ENCODE measurements around the gene PKD2L1.

The PKD2L1 gene

GRCh38 chr10:100347568-100348195 lies 17.7 kb upstream of the PKD2L1 start:
- Histone ChIP-seq H3K27ac (replicated peaks) (peak overlapping the region; percentile 68), H3K4me3 (replicated peaks; ENCODE audit: insufficient read depth, low read length) (peak overlapping the region; percentile 81), H3K27me3 (ENCODE audit: insufficient read depth, poor library complexity, severe bottlenecking) (no peaks in the 10 kb centered on the region)
- TF ChIP-seq REST (IDR thresholded peaks at IDR 0.05; ENCODE audit: insufficient replicate concordance, low read depth) (no peak), SPI1 (IDR thresholded peaks at IDR 0.05; ENCODE audit: borderline replicate concordance, low read depth) (no peak), GABPA (IDR thresholded peaks at IDR 0.05; ENCODE audit: low read depth) (no peak)
- peak in 1 of 2 experiments; percentile 15 for DNase-seq (ENCODE audit: low read depth in 1 of 2, low spot score in 1 of 2)

- peak within 1 kb of the TSS; percentile 81 for H3K4me3 ChIP-seq (replicated peaks; ENCODE audit: insufficient read depth, low read length)
- peak; percentile 91 to 96 for DNase-seq (ENCODE audit: low read depth in 1 of 2, low spot score in 1 of 2)
- peak within 1 kb of the TSS; percentile 68 for H3K27ac ChIP-seq (replicated peaks)
- TF ChIP-seq REST (IDR thresholded peaks at IDR 0.05; ENCODE audit: insufficient replicate concordance, low read depth), result peak; percentile 4
- TF ChIP-seq POLR2AphosphoS5 (IDR thresholded peaks at IDR 0.05; ENCODE audit: low read depth), result peak; percentile 71
- TF ChIP-seq GABPA (IDR thresholded peaks at IDR 0.05; ENCODE audit: low read depth), result no peak
- H3K27me3 ChIP-seq (ENCODE audit: insufficient read depth, poor library complexity, severe bottlenecking), result no peaks in the 10 kb centered on the region
Measured at GRCh38 chr10:100346765-100347567, 16.9 kb upstream of the PKD2L1 start, which contains the start of gene SCD. Gene SCD (plus strand): TSS chr10:100347233. CDS start chr10:100347505, 272 bp downstream.

- no peak for TF ChIP-seq GABPA (IDR thresholded peaks at IDR 0.05; ENCODE audit: low read depth)
- TF ChIP-seq SPI1 (IDR thresholded peaks at IDR 0.05; ENCODE audit: borderline replicate concordance, low read depth), result no peak
- TF ChIP-seq REST (IDR thresholded peaks at IDR 0.05; ENCODE audit: insufficient replicate concordance, low read depth), result peak; percentile 10
- H3K27me3 ChIP-seq (ENCODE audit: insufficient read depth, poor library complexity, severe bottlenecking), result no peaks in the 10 kb centered on the region
- DNase-seq (ENCODE audit: low read depth in 1 of 2, low spot score in 1 of 2), result peak; percentile 67 to 69
Measured at GRCh38 chr10:100346351-100346764, 16.3 kb upstream of the PKD2L1 start.

DNA sequence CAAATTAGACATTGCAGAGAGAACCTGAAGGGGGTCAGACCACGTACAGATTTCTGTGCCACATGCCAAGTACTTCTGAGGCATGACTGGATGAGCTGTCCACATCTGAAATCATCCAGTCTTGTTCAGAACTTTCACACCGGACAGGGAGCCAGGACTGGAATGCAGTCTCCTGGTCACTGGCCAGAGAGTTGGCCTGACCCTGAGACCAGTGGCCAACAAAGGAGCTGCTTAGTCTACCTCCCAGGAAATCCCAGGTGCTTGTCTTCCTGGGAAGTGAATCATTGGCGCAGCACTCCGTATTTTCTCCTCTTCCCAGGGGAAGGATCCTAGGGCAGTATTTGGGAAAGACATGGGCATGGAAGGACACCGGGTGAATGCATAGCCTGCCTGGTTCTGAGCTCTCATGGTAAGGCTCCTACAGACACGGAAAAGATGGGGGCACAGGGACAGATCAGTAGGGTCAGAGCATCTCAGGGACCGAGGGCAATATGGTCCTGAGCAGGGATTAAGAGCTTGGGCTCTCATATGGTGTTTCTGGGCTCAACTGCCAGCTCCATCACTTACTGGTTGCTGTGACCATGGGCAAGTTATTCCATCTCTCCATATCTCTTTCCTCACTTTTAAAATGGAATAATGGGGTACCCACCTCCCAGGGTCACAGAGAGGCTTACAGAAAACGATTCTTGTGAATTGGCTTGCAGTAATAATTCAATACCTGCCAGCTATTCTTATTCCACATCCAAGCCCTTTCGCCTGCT lies 15.7 kb upstream of the PKD2L1 start:
- TF ChIP-seq, protein P1, sequence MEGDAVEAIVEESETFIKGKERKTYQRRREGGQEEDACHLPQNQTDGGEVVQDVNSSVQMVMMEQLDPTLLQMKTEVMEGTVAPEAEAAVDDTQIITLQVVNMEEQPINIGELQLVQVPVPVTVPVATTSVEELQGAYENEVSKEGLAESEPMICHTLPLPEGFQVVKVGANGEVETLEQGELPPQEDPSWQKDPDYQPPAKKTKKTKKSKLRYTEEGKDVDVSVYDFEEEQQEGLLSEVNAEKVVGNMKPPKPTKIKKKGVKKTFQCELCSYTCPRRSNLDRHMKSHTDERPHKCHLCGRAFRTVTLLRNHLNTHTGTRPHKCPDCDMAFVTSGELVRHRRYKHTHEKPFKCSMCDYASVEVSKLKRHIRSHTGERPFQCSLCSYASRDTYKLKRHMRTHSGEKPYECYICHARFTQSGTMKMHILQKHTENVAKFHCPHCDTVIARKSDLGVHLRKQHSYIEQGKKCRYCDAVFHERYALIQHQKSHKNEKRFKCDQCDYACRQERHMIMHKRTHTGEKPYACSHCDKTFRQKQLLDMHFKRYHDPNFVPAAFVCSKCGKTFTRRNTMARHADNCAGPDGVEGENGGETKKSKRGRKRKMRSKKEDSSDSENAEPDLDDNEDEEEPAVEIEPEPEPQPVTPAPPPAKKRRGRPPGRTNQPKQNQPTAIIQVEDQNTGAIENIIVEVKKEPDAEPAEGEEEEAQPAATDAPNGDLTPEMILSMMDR (IDR thresholded peaks at IDR 0.05; ENCODE audit: insufficient read depth, low read length), result no peak
- TF ChIP-seq REST (IDR thresholded peaks at IDR 0.05; ENCODE audit: insufficient replicate concordance, low read depth), result peak; percentile 73
- no peak overlapping the region for H3K27ac ChIP-seq (replicated peaks)
- no peak for DNase-seq (ENCODE audit: low read depth in 1 of 2, low spot score in 1 of 2)

More at GRCh38 chr10:100346351-100346764, 16.3 kb upstream of the PKD2L1 start:
- peak overlapping the region; percentile 81 for H3K4me3 ChIP-seq (replicated peaks; ENCODE audit: insufficient read depth, low read length)
- H3K27ac ChIP-seq (replicated peaks), result peak overlapping the region; percentile 61

More for the DNA sequence above, 15.7 kb upstream of the PKD2L1 start:
- H3K27me3 ChIP-seq (ENCODE audit: insufficient read depth, poor library complexity, severe bottlenecking), result no peaks in the 10 kb centered on the region
- H3K4me3 ChIP-seq (replicated peaks; ENCODE audit: insufficient read depth, low read length), result peak overlapping the region; percentile 81

Measured in HL-60 (cell line).